WTC11 (cell line): ENCODE data around the gene AKAP1. TPM values are rescaled to one million over a fixed set of nuclear protein-coding genes. Genes with fewer than 3 reads are reported as not detected.
A peak's percentile ranks its signal among the peaks of the same experiment; 100 is the strongest.

Source experiments
- ATAC-seq: fragments of 200-7000 bp; cut with Tn5 transposase; 2 replicates; pipeline ENCODE4 v1.10.0; 2021; ENCODE audit warnings: mild to moderate bottlenecking, moderate library complexity
- CTCF ChIA-PET: fragments of 300-600 bp; sonication (Branson Sonifier 250); formaldehyde crosslinking; loops from one replicate; lab custom pipeline; 2021; ENCODE audit warnings: antibody characterized with exemption; lab: Charles Lee
- POLR2A ChIA-PET: fragments of 350-600 bp; sonication (Branson Sonifier 250); formaldehyde crosslinking; loops from one replicate; lab custom pipeline; 2021; ENCODE audit warnings: antibody characterized with exemption; lab: Charles Lee
- DNase-seq: peaks from one replicate; pipeline ENCODE4 v3.0.0; 2021; ENCODE audit warnings: low spot score
- H3K27ac Mint-ChIP-seq: 2 replicates; pipeline ENCODE4 v1.8.0; 2021; ENCODE audit warnings: mixed read lengths
- H3K27me3 Mint-ChIP-seq: 2 replicates; pipeline ENCODE4 v1.8.0; 2021; ENCODE audit warnings: low read depth, mild to moderate bottlenecking, moderate library complexity, mixed read lengths
- H3K36me3 Mint-ChIP-seq: 2 replicates; pipeline ENCODE4 v1.8.0; 2021; ENCODE audit warnings: mixed read lengths
- H3K4me1 Mint-ChIP-seq: 2 replicates; pipeline ENCODE4 v1.8.0; 2022; ENCODE audit warnings: mixed read lengths
- H3K4me3 Mint-ChIP-seq: 2 replicates; pipeline ENCODE4 v1.8.0; 2021; ENCODE audit warnings: mild to moderate bottlenecking, moderate library complexity, mixed read lengths
- H3K9me3 Mint-ChIP-seq: 2 replicates; pipeline ENCODE4 v1.8.0; 2021; ENCODE audit warnings: mixed read lengths
- ATF1 ChIP-seq: sonication (generic); formaldehyde crosslinking; IDR thresholded peaks from 2 replicates; pipeline ENCODE4 v1.8.1; 2023; ENCODE audit warnings: mild to moderate bottlenecking, moderate library complexity, missing genetic modification reagents
- CREM ChIP-seq: sonication (generic); formaldehyde crosslinking; IDR thresholded peaks from 2 replicates; pipeline ENCODE4 v1.8.1; 2022; ENCODE audit warnings: mild to moderate bottlenecking, missing genetic modification reagents, moderate library complexity
- ELF4 ChIP-seq: sonication (generic); formaldehyde crosslinking; IDR thresholded peaks from 2 replicates; pipeline ENCODE4 v1.8.1; 2022; ENCODE audit warnings: low read depth, mild to moderate bottlenecking, moderate library complexity, missing genetic modification reagents
- FOXJ3 ChIP-seq: sonication (generic); formaldehyde crosslinking; IDR thresholded peaks from 2 replicates; pipeline ENCODE4 v1.9.0; 2021; ENCODE audit warnings: missing genetic modification reagents, mild to moderate bottlenecking, borderline replicate concordance
- JUN ChIP-seq: sonication (generic); formaldehyde crosslinking; IDR thresholded peaks from 2 replicates; pipeline ENCODE4 v1.8.0; 2023; ENCODE audit warnings: mild to moderate bottlenecking, missing genetic modification reagents
- OVOL2 ChIP-seq: fragments of 250-450 bp; sonication (Bioruptor Pico); IDR thresholded peaks from 2 replicates; pipeline ENCODE4 v1.9.0; 2021; ENCODE audit warnings: mild to moderate bottlenecking, borderline replicate concordance
- ZBTB21 ChIP-seq: sonication (generic); formaldehyde crosslinking; IDR thresholded peaks from 2 replicates; pipeline ENCODE4 v1.8.1; 2023; ENCODE audit warnings: mild to moderate bottlenecking, missing genetic modification reagents, borderline replicate concordance
- ZNF232 ChIP-seq: sonication (generic); formaldehyde crosslinking; IDR thresholded peaks from 2 replicates; pipeline ENCODE4 v1.8.0; 2022; ENCODE audit warnings: mild to moderate bottlenecking, missing genetic modification reagents
- ZNF671 ChIP-seq: fragments of 250-450 bp; sonication (Bioruptor Pico); IDR thresholded peaks from 2 replicates; pipeline ENCODE4 v1.8.0; 2021; ENCODE audit warnings: mild to moderate bottlenecking
- total RNA-seq: library from RNA; stranded (reverse); gene quantifications from 3 replicates; pipeline ENCODE4 v1.2.3, GENCODE V29; 2021
- TF ChIP-seq, protein P1 (sequence below): sonication (generic); formaldehyde crosslinking; IDR thresholded peaks from 2 replicates; pipeline ENCODE4 v1.8.1; 2022; ENCODE audit warnings: missing genetic modification reagents, borderline replicate concordance
- TF ChIP-seq, protein P2 (sequence below): fragments of 200-600 bp; IDR thresholded peaks from 2 replicates; pipeline ENCODE4 v1.8.0; 2022; ENCODE audit warnings: antibody characterized with exemption
- TF ChIP-seq, protein P3 (sequence below): sonication (generic); formaldehyde crosslinking; IDR thresholded peaks from 2 replicates; pipeline ENCODE4 v1.8.1; 2022; ENCODE audit warnings: mild to moderate bottlenecking, moderate library complexity, missing genetic modification reagents
- TF ChIP-seq, protein P4 (sequence below): sonication (generic); formaldehyde crosslinking; IDR thresholded peaks from 2 replicates; pipeline ENCODE4 v1.8.1; 2023; ENCODE audit warnings: mild to moderate bottlenecking, missing genetic modification reagents, moderate library complexity
- TF ChIP-seq, protein P5 (sequence below): sonication (generic); formaldehyde crosslinking; IDR thresholded peaks from 2 replicates; pipeline ENCODE4 v1.8.0; 2022; ENCODE audit warnings: mild to moderate bottlenecking, missing genetic modification reagents
- TF ChIP-seq, protein P6 (sequence below): sonication (generic); formaldehyde crosslinking; IDR thresholded peaks from 2 replicates; pipeline ENCODE4 v1.8.1; 2023; ENCODE audit warnings: mild to moderate bottlenecking, missing genetic modification reagents, borderline replicate concordance

Gene AKAP1
- total RNA-seq, 1 experiment from 2014 or later: 74.5 TPM

DNA sequence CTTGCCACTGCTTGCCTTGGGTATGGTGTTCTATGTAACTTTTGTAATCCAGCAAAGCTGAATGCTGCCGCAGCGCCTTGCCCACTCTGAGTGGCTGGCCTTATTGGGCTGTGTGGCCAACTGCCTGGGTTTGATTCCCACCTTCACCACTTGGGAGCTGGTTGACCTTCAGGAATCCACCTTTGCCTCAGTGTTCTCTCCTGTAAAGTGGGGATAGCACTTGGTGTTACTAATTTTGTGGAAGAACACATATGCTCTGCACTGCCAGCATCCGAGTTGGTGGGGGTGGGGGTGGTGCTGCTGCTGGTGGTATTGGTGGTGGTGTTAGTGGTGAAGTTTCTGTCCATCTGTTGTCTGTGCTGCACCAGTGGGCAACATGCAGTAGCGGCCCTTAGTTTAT, 32.8 kb downstream of the AKAP1 start:
- POLR2A ChIA-PET: no interaction called here
- H3K27me3 Mint-ChIP-seq: no peaks in the 10 kb centered on the region
- no peak overlapping the region for H3K27ac Mint-ChIP-seq

DNA sequence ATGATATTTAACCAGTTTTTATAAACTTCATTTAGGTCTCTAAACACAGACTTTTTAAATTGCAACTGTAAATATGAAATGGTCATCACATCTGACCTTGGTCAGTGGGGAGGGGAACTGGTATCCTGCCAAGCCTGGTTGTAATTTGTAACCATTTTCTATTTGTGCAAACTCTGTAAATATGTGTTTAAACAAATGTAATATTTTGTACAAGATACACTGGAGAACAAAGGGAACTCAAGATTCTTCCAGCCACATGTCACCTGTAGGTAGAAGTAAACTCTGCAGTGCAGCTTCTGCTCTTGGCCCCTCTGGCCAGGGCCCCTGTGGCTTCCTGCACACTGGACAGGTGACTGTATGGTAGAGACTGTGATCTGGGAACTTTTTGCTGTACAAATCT, 35.8 kb downstream of the AKAP1 start:
- no peaks in the 10 kb centered on the region for H3K27me3 Mint-ChIP-seq
- no peaks in the 10 kb centered on the region for H3K9me3 Mint-ChIP-seq
- ATAC-seq (no peak), DNase-seq (no peak)
- ChIA-PET POLR2A (no interaction called here), CTCF (interaction anchor here (0.7 to 2.0 kb wide), 7 partner anchors 10 to 627 kb away, joined by 3 to 9 read pairs (median 4); no protein-coding TSS in a partner anchor)
- no peak overlapping the region for H3K27ac Mint-ChIP-seq
- no peak overlapping the region for H3K4me3 Mint-ChIP-seq
- peaks cover 83% of the 10 kb centered on the region for H3K36me3 Mint-ChIP-seq
- H3K4me1 Mint-ChIP-seq: no peaks in the 10 kb centered on the region
- TF ChIP-seq OVOL2 (CRISPR knock-in tag): no peak

More for the DNA sequence above, 32.8 kb downstream of the AKAP1 start:
- ATAC-seq (no peak), DNase-seq (no peak)
- peaks cover 10% of the 10 kb centered on the region for H3K4me1 Mint-ChIP-seq
- H3K9me3 Mint-ChIP-seq: no peaks in the 10 kb centered on the region
- no peak overlapping the region for H3K4me3 Mint-ChIP-seq
- peaks cover 88% of the 10 kb centered on the region for H3K36me3 Mint-ChIP-seq
- CTCF ChIA-PET: no interaction called here
- TF ChIP-seq, protein P1, sequence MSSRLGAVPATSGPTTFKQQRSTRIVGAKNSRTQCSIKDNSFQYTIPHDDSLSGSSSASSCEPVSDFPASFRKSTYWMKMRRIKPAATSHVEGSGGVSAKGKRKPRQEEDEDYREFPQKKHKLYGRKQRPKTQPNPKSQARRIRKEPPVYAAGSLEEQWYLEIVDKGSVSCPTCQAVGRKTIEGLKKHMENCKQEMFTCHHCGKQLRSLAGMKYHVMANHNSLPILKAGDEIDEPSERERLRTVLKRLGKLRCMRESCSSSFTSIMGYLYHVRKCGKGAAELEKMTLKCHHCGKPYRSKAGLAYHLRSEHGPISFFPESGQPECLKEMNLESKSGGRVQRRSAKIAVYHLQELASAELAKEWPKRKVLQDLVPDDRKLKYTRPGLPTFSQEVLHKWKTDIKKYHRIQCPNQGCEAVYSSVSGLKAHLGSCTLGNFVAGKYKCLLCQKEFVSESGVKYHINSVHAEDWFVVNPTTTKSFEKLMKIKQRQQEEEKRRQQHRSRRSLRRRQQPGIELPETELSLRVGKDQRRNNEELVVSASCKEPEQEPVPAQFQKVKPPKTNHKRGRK (CRISPR knock-in tag): no peak

DNA sequence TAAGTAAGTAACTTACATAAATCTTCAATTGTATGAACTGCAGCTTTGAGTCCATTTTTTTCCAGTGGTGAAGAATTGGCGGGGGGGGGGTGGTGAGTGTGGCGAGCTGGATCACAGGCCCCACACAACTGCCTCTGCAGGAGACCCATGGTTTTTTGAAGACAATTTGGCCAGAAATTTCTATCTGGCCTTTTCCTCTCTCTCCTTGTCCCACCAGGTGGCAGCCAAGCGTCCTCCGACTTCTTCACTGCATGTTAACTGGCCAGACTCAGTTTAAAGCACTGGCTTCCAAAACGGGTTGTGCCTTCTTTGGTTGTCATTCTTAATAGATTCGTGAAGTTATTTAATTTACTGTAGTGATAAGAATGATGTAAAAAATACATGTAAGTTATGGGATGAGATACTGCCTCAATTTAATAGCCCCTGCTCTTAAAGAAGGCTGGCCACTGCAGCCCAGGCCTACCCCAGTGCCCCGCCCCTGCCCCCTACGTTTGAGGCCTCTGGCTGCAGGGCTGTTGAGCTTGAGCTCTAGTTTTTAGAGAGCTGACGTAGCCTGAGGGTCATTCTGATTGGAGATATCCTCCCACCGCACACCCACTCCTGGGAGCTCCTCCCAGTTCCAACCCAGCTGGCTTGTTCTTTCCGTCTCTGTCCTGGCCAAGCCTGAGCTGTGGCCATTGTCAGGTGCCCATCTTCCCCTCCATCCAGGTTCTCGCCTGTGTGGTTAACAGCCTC, 36.4 kb downstream of the AKAP1 start:
- Mint-ChIP-seq H3K36me3 (peaks cover 77% of the 10 kb centered on the region), H3K4me3 (no peak overlapping the region), H3K4me1 (no peaks in the 10 kb centered on the region), H3K27ac (no peak overlapping the region), H3K27me3 (no peaks in the 10 kb centered on the region), H3K9me3 (no peaks in the 10 kb centered on the region)
- CTCF ChIA-PET: interaction anchor here (0.7 to 2.0 kb wide), 10 partner anchors 9 to 626 kb away, joined by 3 to 9 read pairs (median 4); no protein-coding TSS in a partner anchor
- ATAC-seq (peak; percentile 77), DNase-seq (peak; percentile 70)
- TF ChIP-seq, protein P2, sequence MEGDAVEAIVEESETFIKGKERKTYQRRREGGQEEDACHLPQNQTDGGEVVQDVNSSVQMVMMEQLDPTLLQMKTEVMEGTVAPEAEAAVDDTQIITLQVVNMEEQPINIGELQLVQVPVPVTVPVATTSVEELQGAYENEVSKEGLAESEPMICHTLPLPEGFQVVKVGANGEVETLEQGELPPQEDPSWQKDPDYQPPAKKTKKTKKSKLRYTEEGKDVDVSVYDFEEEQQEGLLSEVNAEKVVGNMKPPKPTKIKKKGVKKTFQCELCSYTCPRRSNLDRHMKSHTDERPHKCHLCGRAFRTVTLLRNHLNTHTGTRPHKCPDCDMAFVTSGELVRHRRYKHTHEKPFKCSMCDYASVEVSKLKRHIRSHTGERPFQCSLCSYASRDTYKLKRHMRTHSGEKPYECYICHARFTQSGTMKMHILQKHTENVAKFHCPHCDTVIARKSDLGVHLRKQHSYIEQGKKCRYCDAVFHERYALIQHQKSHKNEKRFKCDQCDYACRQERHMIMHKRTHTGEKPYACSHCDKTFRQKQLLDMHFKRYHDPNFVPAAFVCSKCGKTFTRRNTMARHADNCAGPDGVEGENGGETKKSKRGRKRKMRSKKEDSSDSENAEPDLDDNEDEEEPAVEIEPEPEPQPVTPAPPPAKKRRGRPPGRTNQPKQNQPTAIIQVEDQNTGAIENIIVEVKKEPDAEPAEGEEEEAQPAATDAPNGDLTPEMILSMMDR: 0 out of 2 replicates have a peak, but pooled peaks have one; percentile 28
- TF ChIP-seq, protein P3, sequence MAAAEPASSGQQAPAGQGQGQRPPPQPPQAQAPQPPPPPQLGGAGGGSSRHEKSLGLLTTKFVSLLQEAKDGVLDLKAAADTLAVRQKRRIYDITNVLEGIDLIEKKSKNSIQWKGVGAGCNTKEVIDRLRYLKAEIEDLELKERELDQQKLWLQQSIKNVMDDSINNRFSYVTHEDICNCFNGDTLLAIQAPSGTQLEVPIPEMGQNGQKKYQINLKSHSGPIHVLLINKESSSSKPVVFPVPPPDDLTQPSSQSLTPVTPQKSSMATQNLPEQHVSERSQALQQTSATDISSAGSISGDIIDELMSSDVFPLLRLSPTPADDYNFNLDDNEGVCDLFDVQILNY (CRISPR knock-in tag): no peak
- POLR2A ChIA-PET: no interaction called here

DNA sequence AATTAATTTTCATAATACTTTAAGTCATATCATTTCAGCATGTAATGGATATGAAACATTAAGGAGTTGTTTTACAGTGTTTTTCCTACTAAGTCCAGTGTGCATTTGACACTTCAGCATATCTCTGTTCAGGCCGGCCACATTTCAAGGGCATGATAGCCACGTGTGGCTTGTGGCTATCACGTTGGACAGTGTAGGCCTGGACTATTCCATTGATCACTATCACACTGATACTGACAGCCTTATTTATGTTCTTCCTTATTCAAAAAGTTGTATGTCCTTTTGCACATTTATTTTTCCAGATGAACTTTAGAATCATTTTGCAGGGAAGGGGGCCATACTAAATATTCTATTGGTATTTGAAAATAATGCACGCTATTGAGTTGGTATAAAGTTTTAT, 39.0 kb downstream of the AKAP1 start:
- Mint-ChIP-seq H3K27ac (no peak overlapping the region), H3K4me3 (no peak overlapping the region), H3K4me1 (no peaks in the 10 kb centered on the region), H3K9me3 (no peaks in the 10 kb centered on the region), H3K36me3 (peaks cover 51% of the 10 kb centered on the region), H3K27me3 (no peaks in the 10 kb centered on the region)
- ChIA-PET CTCF (no interaction called here), POLR2A (no interaction called here)
- DNase-seq: no peak
- ATAC-seq: no peak
- TF ChIP-seq CREM (CRISPR knock-in tag) (no peak), ELF4 (CRISPR knock-in tag) (no peak), JUN (CRISPR knock-in tag) (no peak), ZBTB21 (CRISPR knock-in tag) (no peak), ZNF232 (CRISPR knock-in tag) (no peak), ZNF671 (CRISPR knock-in tag) (no peak), ATF1 (CRISPR knock-in tag) (no peak), FOXJ3 (CRISPR knock-in tag) (no peak)
- TF ChIP-seq, protein P4, sequence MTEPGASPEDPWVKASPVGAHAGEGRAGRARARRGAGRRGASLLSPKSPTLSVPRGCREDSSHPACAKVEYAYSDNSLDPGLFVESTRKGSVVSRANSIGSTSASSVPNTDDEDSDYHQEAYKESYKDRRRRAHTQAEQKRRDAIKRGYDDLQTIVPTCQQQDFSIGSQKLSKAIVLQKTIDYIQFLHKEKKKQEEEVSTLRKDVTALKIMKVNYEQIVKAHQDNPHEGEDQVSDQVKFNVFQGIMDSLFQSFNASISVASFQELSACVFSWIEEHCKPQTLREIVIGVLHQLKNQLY (CRISPR knock-in tag): no peak
- TF ChIP-seq, protein P5, sequence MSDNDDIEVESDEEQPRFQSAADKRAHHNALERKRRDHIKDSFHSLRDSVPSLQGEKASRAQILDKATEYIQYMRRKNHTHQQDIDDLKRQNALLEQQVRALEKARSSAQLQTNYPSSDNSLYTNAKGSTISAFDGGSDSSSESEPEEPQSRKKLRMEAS (CRISPR knock-in tag): no peak
- TF ChIP-seq, protein P6, sequence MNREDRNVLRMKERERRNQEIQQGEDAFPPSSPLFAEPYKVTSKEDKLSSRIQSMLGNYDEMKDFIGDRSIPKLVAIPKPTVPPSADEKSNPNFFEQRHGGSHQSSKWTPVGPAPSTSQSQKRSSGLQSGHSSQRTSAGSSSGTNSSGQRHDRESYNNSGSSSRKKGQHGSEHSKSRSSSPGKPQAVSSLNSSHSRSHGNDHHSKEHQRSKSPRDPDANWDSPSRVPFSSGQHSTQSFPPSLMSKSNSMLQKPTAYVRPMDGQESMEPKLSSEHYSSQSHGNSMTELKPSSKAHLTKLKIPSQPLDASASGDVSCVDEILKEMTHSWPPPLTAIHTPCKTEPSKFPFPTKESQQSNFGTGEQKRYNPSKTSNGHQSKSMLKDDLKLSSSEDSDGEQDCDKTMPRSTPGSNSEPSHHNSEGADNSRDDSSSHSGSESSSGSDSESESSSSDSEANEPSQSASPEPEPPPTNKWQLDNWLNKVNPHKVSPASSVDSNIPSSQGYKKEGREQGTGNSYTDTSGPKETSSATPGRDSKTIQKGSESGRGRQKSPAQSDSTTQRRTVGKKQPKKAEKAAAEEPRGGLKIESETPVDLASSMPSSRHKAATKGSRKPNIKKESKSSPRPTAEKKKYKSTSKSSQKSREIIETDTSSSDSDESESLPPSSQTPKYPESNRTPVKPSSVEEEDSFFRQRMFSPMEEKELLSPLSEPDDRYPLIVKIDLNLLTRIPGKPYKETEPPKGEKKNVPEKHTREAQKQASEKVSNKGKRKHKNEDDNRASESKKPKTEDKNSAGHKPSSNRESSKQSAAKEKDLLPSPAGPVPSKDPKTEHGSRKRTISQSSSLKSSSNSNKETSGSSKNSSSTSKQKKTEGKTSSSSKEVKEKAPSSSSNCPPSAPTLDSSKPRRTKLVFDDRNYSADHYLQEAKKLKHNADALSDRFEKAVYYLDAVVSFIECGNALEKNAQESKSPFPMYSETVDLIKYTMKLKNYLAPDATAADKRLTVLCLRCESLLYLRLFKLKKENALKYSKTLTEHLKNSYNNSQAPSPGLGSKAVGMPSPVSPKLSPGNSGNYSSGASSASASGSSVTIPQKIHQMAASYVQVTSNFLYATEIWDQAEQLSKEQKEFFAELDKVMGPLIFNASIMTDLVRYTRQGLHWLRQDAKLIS (CRISPR knock-in tag): no peak
